ENCODE measurements around the gene SMO.
"Not testable (repeated sequence)": the region's sequence is repeated elsewhere in the genome, so short reads cannot be mapped to it uniquely, and the experiment has no call there.

The SMO gene

GRCh38 chr7:129245533-129245932, 57.1 kb downstream of the SMO start:
- no peak for TF ChIP-seq CTCF (conservative IDR thresholded peaks at IDR 0.05; ENCODE audit: low read depth, low read length)
- H3K4me3 ChIP-seq (ENCODE audit: low read length): no peak overlapping the region
- DNase-seq (ENCODE audit: low read depth): no peak

- no peak for DNase-seq (ENCODE audit: low read depth)
- no peak overlapping the region for H3K4me3 ChIP-seq (ENCODE audit: low read length)
- TF ChIP-seq CTCF (conservative IDR thresholded peaks at IDR 0.05; ENCODE audit: low read depth, low read length): no peak
Measured at GRCh38 chr7:129247087-129247486, 58.7 kb downstream of the SMO start.

GRCh38 chr7:129252128-129252527, 63.7 kb downstream of the SMO start:
- no peak overlapping the region for H3K4me3 ChIP-seq (ENCODE audit: low read length)
- no peak for DNase-seq (ENCODE audit: low read depth)
- no peak for TF ChIP-seq CTCF (conservative IDR thresholded peaks at IDR 0.05; ENCODE audit: low read depth, low read length)

GRCh38 chr7:129252603-129253002, 64.2 kb downstream of the SMO start:
- H3K4me3 ChIP-seq (ENCODE audit: low read length); DNase-seq (ENCODE audit: low read depth): not testable (repeated sequence)

GRCh38 chr7:129255800-129256199, 67.4 kb downstream of the SMO start:
- TF ChIP-seq CTCF (conservative IDR thresholded peaks at IDR 0.05; ENCODE audit: low read depth, low read length): no peak
- no peak for DNase-seq (ENCODE audit: low read depth)
- H3K4me3 ChIP-seq (ENCODE audit: low read length): no peak overlapping the region

- no peak for TF ChIP-seq CTCF (conservative IDR thresholded peaks at IDR 0.05; ENCODE audit: low read depth, low read length)
- H3K4me3 ChIP-seq (ENCODE audit: low read length): no peak overlapping the region
- DNase-seq (ENCODE audit: low read depth): no peak
Measured at GRCh38 chr7:129256221-129256620, 67.8 kb downstream of the SMO start.

GRCh38 chr7:129257168-129257567, 68.7 kb downstream of the SMO start:
- no peak overlapping the region for H3K4me3 ChIP-seq (ENCODE audit: low read length)
- no peak for TF ChIP-seq CTCF (conservative IDR thresholded peaks at IDR 0.05; ENCODE audit: low read depth, low read length)
- no peak for DNase-seq (ENCODE audit: low read depth)
